Effector CD4-positive, alpha-beta T cell (primary cell): ENCODE measurements around the gene DYRK2.
A peak's percentile ranks its signal among the peaks of the same experiment; 100 is the strongest.

Experiments
- DNase-seq: peaks from one replicate; pipeline ENCODE4 v3.0.0-alpha.2; 2020
- total RNA-seq: gene quantifications from one replicate; lab custom pipeline; 2026; lab: John Stamatoyannopoulos, UW

Gene DYRK2
- 271 reads per million, percentile 95 among the genes with 10 or more reads in this experiment for total RNA-seq

DNA sequence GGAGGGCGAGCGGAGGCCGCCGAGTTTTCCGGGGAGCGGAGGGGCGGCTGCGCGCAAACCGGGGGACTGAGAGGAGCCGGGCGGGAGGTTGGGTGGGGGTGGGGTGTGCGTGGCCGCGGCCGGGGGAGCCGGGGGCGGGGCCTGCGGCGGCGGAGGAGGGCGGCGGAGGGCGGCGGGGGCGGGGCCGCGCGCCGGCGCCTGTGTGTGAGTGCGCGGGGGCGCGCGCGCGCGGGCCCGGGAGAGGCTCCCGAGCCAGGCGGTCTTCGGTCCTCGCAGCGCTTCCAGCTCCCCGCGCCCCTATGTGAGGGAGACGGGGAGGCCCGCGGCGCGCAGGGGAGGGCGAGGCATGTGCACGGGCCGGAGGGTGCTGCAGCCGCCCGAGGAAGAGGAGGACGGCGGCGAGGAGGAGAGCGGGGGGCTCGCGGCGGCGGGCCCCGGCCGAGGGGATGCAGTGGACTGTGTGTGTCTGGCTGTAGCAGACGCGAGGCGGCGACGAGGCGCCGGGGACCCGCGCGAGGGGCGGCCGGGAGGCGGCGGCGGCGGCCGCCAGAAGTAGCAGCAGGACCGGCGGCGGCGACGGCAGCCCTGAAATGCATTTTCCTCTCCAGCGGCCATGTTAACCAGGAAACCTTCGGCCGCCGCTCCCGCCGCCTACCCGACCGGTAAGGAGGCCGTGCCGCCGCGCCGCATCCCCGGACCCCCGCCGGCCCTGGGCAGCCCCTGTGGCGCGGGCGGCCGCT, at the start of gene DYRK2:
TSS of gene DYRK2 (plus strand) at position 225 of the 740 bp plus-strand sequence. CDS start at position 614, 389 bp downstream.
- peak; percentile 64 for DNase-seq

DNA sequence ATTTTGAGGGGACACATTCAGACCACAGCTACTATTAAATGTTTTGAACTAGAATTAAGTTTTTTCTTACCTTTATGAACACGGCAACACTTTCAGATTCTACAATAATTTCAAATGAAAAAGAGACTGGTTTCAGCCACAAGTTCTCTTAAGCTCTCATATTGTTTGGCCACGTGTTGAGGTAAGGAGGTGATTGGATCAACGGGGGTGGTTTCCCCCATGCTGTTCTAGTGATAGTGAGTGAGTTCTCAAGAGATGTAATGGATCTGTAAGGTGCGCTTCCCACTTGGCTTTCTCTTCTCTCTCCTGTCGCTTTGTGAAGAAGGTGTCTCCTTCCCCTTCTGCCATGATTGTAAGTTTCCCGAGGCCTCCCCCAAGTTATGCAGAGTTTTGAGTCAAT, 48.9 kb upstream of the DYRK2 start:
- DNase-seq = no peak

DNA sequence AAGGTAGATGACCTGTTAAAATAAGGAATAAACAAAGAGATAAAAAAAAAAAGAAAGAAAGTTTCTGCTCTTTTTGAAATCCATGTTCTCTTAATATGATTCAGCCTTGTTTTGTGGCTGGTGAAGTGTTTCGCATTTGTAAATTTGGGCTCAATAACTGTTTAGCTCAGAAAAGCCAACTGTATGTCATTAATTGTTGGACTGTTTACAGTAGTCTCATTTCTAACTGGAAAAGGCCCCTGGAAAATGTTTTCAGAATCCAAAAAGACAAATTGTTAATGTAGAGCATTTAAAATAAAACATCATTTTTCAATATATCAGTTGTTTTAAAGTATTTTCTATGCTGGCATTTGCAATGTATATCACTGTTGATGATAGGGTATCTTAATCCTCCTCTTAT, 47.4 kb upstream of the DYRK2 start:
- DNase-seq = no peak

DNA sequence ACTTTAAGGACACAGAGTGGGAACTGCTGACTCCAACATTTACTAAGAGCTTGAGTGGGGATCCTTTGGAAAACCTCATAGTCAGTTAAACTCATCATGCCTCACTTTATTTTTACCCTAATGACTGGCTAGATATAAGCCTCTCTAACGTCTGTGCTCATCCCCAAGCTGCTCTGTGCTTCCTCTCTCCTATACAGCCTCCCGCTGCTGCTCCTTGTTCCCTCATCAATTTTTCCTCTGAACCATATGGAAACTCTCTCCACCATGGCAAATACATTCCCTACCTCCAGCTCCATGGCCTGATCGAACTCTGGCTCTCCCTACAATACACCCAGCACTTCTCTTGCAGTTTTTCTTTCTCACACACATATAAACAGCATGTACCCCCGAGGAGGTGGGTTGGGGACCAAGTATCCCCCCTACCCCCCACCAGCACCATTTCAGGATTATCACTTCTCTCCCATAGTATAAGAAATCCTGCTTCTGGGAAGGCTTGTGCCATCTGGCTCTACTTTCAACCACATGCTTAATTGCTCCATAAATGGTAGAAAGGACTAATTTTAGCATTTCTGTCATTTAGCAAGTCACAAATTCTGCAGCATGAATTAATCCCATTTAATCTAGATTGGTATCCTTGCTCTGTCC, 39.2 kb upstream of the DYRK2 start:
- DNase-seq = no peak

DNA sequence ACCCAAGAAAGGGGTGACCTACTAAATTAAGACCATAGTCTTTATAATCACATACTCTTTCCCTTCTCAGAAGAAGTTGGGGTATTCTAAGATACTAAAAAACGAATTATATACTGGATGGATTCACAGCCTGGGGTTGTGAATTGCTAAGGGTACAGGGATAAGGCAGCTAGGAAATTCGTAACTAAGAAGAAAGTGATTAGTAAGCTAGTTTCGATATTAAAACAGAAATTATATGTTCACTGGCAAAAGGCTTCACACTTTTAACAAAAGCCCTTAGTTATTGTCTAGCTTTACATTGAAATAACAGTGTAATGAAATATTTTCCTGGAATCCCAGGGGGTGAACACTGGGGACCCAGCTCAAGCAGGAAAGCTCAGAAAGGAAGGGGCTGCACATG, 35.5 kb upstream of the DYRK2 start:
- DNase-seq = no peak

DNA sequence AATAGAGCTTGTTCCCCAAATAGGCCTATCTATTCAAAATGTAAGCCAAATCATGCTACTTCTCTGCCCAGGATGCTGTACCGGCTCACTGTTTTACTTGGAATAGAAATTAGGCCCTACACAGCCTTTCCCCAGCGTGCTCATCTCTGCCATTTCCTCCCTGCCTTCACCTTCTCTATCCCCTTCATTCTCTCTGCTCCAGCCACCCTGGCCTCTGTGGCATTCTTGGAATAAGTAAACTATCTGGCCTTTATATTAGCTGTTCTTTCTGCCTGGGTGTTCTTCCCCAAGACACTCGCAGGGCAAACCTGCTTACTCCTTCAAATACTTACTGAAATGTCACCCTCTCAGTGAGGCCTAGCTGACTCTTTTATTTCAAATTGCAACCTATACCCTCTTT, 30.9 kb upstream of the DYRK2 start:
- DNase-seq = no peak

DNA sequence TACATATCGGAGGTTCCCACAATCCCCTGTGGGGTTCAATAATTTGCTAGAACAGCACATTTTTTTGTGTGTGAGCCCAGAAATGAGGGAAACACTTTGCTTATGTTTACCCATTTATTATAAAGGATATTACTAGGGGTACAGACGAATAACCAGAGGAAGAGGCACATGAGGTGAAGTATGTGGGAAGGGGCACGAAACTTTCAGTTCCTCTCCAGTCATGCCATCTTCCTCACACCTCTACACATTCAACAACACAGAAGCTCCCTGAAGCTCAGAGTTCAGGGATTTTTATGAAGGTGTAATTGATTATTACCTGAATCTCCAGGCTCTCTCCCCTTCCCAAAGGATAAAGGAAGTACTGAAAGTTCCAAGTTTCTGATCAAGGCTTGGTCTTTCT, 30.2 kb upstream of the DYRK2 start:
- no peak for DNase-seq

DNA sequence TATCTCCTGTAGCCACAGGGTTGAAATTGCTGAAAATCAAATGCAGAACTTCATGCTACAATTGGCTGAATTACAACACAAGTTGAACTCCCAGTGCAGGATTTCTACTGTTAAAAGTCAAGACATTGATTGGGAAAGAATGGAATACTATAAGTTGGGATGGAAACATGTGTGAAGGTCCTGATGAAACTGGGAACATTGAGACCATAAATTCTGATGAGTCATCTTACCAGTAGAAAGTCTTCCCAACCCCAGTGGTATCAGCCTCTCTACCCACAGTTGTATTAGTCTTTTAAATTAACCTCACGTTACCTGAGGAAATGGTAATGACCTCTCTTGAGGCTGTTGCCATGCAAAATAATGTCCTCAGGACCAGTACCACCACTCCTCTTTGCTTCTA, 27.4 kb upstream of the DYRK2 start:
- DNase-seq = no peak

DNA sequence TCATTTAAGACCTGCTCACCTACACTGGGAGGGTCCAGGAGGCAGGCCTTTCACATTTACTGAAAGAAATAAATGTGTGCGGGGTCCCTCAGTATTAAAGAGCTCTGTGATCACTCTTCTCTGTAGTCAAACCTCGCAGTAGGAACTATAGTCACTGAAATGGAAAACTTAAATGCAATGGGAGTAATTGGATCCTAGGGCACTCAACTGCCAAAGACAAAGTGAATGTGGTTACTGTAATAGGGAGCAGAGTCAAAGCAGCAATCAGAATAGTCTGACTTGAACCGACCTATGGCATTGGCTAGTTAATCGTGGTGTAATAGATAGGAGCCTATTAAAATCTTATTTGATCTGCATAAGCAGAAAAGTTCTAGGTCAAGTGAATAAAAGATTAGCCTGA, 26.6 kb upstream of the DYRK2 start:
- no peak for DNase-seq

DNA sequence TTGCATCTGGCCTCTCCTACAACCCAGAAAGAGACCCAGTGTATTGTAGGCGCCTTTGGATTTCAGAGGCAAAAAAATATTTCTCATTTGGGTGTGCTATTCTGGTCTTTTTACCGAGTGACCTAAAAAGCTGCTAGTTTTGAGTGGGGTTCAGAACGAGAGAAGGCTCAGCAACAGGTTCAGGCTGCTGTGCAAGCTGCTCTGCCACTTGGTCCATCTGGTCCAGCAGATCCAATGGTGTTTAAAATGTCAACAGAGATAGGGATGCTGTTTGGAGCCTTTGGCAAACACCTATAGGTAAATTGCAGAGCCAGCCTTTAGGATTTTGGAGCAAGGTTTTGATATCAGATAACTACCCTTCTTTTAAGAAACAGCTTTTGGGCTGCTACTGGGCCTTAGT, 25.3 kb upstream of the DYRK2 start:
- no peak for DNase-seq

DNA sequence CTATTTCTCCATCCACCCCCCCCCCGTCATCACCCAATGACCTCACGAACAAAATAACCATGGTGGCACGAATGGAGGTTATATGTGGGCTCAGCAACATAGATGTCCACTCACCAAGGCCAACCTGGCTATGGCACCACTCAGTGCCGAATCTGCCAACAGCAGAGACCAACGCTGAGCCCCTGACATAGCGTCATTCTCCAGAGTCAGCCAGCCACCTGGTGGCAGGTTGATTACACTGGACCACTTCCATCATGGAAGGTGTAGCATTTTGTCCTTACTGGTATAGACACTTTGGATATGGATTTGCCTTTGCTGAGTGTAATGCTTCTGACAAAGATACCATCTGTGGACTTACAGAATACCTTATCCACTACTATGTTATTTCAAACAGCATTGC, 24.2 kb upstream of the DYRK2 start:
- no peak for DNase-seq

DNA sequence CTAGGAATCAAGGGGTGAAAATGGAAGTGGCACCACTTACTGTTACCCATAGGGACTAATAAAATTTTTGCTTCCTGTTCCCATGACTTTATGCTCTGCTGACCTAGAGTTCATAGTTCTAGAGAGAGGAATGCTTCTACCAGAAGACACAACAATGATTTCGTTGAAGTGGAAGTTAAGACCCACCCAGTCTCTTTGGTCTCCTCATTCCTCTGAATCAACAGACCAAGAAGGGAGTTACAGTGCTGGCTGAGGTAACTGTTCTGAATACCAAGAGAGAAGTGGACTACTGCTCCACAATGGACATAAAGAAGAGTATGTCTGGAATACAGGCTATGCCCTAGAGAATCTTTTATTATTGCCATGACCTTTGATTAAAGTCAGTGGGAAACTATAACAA, 23.5 kb upstream of the DYRK2 start:
- DNase-seq = no peak

DNA sequence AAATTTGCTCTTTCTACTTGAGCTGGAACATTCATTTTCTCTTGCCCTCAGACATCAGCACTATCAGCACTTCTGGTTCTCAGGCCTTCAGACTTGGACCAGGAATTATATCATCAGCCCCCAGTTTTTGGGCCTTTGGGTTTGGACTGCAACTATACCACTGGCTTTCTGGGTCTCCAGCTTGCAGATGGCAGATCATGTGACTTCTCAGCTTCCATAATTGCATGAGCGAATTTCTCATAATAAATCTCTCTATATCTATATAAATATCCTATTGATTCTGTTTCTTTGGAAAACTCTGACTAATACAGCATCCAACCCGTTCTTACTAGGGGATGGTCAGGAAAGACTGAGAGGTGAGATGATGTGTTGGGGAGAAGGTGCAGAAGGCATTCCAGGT, 22.4 kb upstream of the DYRK2 start:
- no peak for DNase-seq

DNA sequence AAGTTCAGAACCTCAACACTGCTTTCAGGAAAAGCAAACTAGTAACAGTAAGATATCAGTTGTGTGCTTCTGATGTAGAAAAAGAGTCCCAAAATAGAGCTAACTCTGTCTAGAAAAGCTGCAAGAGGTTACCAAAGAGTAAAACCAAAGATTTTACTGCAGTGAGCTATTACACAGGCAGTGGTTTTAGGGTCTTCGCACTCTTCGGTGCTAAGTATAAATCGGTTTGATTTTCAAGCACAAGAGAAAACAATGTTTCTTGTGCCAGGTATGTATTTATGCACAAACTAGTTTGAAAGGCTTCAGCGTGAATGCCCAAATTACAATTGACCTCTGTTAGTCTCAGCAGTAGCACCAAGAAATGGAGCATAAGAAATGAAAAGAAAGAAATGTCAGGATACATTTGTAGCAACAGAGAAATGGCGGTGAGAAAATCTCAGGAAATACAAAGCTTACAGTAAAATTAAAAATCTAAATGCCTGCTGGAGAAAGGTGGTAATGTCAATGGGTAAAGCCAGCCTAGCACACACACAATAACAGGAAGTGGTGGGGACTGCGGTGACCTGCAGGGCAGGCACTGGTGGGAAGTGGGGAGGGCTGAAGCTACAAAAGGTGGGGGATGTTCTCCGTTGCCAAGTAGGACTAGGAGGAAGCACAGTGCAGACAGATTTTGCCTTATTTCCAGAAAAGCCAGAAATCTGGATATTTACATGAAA, 18.0 kb upstream of the DYRK2 start:
- DNase-seq = peak; percentile 85

DNA sequence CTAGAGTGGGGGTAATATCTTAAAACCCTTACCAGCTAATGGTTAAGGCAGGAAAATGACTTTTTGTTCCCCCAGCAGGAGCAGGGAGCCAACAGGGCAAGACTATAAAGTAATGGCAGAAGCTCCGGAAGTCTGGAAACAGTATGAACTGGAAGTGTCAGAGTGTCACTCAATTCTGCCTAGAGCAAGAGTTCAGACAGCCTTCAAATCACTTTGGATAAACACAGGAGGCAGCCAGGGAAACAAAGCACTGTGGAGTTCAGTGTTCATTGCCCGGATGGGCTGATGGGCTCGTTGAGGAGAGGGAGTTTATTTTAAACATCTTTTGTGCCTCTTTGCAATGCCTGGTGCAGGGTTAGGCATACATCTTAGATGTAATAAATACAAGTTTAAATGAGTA, 16.5 kb upstream of the DYRK2 start:
- no peak for DNase-seq

DNA sequence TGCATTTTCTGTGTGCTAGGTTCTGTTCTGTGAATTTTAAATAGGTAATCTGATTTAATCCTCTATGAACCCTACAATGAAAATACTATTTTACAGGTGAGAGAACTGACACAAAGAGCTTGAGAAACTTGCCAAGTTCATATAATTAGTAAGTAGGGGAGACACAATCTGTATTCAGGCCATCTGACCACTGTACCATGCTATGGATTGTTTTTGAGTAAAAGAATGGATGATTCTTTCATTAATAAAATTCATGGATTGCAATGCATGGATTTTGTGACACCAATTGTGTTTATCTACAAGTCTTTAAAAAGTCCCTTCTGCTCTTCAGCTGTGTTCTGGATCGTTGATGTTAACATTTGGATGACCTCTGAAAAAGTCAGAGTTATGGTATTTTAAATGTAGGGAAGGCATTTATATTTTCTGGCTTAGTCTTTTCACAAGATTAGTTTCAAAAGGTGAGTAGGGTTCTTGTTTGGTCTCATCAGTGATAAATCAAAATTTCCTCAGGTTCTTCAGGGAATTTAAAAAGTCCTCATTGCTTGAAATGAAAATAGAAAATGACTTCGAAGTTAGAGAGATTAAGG, 15.4 kb upstream of the DYRK2 start:
- no peak for DNase-seq

DNA sequence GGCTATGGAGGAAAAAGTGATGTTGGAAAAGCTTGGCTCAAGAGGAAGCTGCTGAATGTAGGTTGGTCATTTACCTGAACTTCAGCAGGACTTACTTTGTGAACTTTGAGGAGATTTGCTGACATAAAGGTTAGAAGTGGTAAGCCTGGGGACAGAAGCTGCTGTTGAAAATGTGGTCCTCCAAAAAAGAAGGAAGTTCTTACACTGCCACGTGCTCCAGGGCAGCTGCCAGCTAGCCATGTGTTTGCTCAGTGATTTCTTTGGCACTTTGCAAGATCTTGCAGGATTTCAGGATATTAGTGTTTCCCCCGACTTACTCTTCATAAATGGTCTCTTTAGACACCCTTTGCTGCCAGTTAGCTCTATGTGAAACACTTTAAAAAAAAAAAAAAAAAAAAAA, 14.8 kb upstream of the DYRK2 start:
- DNase-seq = no peak

DNA sequence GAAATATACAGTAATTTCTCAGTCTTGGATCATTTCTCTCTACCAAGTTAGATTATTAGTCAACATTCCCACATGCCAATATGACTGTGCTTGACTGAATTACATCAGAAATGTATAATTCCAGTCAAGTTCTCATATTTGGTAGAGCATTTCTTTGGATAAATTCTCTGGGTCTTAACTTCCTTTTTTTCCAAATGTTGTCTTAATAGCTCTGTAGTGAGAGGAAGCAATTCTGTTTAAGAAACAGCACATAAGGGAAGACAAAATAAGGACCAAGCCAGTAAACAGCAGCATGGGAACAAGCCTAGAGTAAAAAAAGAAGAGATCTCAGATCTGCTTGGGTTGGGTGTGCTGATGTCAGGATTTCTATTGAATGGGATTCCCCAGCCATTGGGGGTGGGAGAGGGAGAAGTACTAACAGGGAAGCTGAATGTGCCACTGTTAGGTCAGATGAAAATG, 14.2 kb upstream of the DYRK2 start:
- DNase-seq = no peak

DNA sequence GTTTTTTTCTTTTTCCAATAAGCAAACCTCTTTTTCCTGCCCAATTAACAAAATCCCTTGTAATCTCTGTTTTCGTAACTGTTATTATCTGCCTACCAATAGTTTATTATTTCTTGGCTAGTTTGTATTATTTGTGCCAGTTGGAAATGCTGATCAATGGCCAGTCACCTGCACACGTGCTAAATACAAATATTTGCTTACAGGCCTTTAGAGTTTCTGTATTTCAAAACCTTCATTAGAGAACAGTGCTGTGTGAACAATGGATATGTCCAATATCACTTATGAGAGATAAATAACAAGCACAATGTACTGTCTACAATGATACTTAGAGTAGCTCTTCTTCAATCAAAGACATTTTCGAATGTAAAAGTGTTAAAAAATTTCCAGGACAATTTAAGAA, 10.8 kb upstream of the DYRK2 start:
- no peak for DNase-seq

DNA sequence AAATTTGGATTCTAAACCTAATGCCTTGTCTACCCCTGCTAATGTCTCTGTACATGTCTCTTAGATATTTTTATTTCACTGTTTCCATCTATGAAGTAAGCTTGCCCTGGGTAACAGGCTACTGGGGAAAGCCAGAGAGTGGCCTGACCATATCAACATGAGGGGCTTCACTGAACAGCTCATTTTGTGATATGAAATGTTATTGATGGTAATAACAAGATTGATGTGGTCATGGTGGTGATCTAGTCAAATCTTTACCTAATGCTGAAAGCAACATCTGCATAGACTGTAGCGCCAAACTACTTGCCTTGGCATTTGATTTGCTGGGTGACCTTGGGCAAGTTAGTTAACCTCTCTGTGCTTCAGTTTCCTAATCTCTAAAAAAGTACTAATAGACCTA, 9.9 kb upstream of the DYRK2 start:
- DNase-seq = no peak

DNA sequence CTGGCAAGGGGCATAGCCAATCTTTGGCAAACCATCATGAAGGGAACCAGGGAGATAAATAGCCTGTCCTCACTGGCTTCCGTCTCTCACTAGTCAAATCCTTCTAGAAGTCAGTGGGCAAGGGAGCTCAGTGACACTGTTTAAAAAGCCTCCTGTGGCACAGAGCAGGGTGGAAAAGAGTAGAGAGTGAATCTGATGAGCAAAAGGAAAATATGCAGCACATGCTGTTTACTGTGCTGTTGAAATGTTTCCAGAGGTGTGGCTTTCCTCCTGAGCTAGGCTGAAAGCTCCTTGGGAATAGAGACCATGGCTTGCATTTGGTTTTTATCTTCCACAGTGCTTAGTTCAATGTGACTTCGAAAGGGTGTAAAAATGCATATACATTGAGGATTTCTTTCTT, 7.7 kb upstream of the DYRK2 start:
- DNase-seq = no peak

DNA sequence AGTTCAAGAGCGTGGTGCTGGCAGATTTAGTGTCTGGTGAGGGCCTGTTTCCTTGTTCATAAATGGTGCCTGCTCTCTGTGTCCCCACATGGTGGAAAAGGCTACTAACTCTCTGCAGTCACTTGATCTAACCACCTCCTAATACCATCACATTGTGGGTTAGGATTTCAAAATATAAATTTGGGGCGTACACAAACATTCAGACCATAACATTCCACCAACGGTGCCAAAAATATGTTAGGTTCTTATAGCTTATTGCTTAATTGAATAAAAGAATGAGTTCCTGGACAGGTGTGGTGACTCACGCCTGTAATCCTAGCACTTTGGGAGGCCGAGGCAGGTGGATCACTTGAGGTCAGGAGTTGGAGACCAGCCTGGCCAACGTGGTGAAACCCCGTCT, 3.4 kb upstream of the DYRK2 start:
- no peak for DNase-seq

DNA sequence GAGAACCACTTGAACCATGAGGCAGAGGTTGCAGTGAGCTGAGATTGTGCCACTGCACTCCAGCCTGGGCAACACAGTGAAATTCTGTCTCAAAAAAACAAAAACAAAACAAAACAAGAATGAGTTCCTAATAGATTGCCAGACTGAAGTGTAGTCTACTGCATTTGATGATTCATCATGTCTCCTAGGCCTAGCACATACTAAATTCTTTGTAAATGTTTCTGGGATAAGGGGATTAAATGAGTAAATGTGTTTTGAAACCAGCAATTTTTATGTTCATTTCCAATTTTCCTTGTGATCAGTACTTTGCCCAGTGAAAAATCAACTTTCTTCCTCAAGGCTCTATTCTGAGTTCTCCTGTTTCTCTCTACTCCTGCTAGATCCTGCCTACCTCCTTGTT, 2.9 kb upstream of the DYRK2 start:
- no peak for DNase-seq

DNA sequence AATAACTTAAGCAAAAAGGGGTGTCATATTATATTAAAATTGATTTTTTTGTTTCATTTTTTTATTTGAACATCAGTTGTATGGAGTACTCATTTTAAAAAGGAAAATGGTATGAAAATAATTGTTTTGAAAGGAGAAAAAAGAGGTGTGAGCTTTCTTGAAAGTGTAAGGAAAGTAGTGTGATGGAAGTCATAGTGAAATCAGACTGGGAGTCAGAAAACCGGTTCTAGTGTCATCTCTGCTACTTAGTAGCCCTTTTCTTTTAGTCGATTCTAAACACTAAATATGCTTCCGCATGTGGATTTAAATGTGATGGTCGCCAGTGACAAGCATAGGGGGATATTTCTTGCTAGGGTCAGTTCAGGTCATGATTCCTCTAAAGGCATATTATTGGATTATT, 1.8 kb upstream of the DYRK2 start:
- DNase-seq = no peak
